Fibroblast of pulmonary artery (primary cell): ENCODE results near the gene MYH3.
"Not testable (repeated sequence)": the region's sequence is repeated elsewhere in the genome, so short reads cannot be mapped to it uniquely, and the experiment has no call there.

Experiments
- DNase-seq: peaks from one replicate; pipeline ENCODE4 v3.0.0-alpha.2; 2010; ENCODE audit warnings: low read depth
- H3K4me3 ChIP-seq: replicated peaks from 2 replicates; pipeline ENCODE4 v1.5.1; 2011; ENCODE audit warnings: low read depth, mild to moderate bottlenecking, control low read depth, low read length, moderate library complexity
- TF ChIP-seq, protein P1 (sequence below): IDR thresholded peaks from 2 replicates; pipeline ENCODE4 v1.5.1; 2011; ENCODE audit warnings: mild to moderate bottlenecking, control low read depth, low read length, inconsistent platforms; ENCODE audit errors: missing control alignments

The MYH3 gene

DNA sequence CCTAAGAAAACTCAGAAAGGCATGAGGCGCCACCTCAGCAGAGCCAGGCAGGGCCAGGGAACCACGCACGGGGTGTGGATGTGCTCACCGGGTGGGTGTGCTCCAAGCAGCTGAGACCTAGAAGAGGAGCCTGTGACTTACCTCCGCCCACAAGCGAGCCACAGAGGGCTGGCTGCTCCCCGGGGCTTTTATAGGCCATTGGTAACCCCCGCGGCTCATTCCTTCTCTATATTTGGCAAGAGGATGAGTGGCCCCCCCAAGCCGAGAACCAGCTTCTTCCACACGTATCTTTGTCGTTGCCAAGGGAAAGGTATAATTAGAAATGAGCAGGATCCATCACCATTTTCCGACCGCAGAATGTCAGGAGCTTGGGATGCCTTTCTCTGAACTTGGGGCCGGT, at the start of gene MYH3:
Gene MYH3, minus strand, starts transcription at position 162 of the 400 bp plus-strand sequence. CDS start 2,245 bp downstream, outside the sequence.
- no peak within 1 kb of the TSS for H3K4me3 ChIP-seq
- DNase-seq = no peak
- TF ChIP-seq, protein P1, sequence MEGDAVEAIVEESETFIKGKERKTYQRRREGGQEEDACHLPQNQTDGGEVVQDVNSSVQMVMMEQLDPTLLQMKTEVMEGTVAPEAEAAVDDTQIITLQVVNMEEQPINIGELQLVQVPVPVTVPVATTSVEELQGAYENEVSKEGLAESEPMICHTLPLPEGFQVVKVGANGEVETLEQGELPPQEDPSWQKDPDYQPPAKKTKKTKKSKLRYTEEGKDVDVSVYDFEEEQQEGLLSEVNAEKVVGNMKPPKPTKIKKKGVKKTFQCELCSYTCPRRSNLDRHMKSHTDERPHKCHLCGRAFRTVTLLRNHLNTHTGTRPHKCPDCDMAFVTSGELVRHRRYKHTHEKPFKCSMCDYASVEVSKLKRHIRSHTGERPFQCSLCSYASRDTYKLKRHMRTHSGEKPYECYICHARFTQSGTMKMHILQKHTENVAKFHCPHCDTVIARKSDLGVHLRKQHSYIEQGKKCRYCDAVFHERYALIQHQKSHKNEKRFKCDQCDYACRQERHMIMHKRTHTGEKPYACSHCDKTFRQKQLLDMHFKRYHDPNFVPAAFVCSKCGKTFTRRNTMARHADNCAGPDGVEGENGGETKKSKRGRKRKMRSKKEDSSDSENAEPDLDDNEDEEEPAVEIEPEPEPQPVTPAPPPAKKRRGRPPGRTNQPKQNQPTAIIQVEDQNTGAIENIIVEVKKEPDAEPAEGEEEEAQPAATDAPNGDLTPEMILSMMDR = no peak

- H3K4me3 ChIP-seq = no peak overlapping the region
- TF ChIP-seq, protein P1 = no peak
Measured at GRCh38 chr17:10705727-10706126, 48.6 kb upstream of the MYH3 start.

GRCh38 chr17:10702574-10702973, 45.5 kb upstream of the MYH3 start:
- H3K4me3 ChIP-seq = no peak overlapping the region
- DNase-seq = peak; percentile 56
- TF ChIP-seq, protein P1 = no peak

More at GRCh38 chr17:10705727-10706126, 48.6 kb upstream of the MYH3 start:
- no peak for DNase-seq

DNA sequence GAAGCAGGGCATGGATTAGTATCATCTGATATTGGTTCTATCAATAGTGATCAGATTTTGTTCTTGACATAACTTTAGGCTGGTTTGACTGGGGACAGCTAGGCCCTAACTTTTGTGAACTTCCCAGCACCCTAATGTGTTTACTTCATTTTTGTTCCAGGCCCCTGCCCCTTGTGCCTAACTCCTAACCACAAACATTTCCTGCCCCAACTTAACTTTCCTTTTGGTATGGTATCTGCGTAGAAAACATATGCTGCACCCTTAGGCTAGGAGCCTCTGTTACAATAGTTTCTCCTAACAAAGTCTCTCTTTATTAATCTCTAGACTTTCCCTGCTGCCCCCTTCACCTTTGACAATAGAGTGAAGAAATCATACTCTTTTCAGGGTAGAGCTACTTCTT, 42.7 kb upstream of the MYH3 start:
- peak; percentile 52 for DNase-seq
- no peak overlapping the region for H3K4me3 ChIP-seq
- TF ChIP-seq, protein P1 = no peak

- DNase-seq = peak; percentile 24
- peak overlapping the region; percentile 90 for H3K4me3 ChIP-seq
- TF ChIP-seq, protein P1 = no peak
Measured at GRCh38 chr17:10698096-10698818, 41.1 kb upstream of the MYH3 start.

- DNase-seq = peak; percentile 94
- peak within 1 kb of the TSS; percentile 90 for H3K4me3 ChIP-seq
- TF ChIP-seq, protein P1 = peak; percentile 36
Measured at GRCh38 chr17:10697092-10698081, 40.3 kb upstream of the MYH3 start, which contains the start of the genes ADPRM and SCO1. Gene ADPRM (plus strand): TSS chr17:10697594. CDS start chr17:10704927, 7,333 bp downstream. Gene SCO1 (minus strand): TSS chr17:10697533. CDS start chr17:10697507, 26 bp downstream.

DNA sequence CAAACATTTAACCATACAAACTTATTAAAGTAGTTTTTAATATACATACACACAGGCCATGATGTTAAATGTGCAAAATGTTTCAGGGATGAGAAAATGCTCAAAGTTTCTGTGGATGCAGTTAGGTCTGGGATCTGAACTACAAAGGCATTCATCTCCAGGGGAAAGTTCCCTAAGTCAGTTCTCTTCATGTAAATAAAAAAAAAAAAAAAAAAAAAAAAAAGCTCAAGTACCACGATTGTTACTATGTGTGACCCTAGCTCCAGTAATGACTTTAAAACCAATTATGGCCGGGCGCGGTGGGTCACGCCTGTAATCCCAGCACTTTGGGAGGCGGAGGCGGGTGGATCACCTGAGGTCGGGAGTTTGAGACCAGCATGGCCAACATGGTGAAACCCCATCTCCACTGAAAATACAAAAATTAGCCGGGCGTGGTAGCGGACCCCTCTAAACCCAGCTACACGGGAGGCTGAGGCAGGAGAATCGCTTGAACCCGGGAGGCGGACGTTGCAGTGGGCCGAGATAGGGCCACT, 38.8 kb upstream of the MYH3 start:
- peak overlapping the region; percentile 90 for H3K4me3 ChIP-seq
- not testable (repeated sequence) for DNase-seq
